Mononuclear cell (primary cell): ENCODE results near the gene FGD3. TPM values are rescaled to one million over a fixed set of nuclear protein-coding genes. Genes with fewer than 3 reads are reported as not detected.

Experiments
- H3K27me3 ChIP-seq: 2 replicates; pipeline ENCODE4 v1.6.0; 2011; ENCODE audit warnings: low read length, control low read depth; ENCODE audit not compliant: insufficient read depth
- H3K4me1 ChIP-seq: 2 replicates; pipeline ENCODE4 v1.5.1; 2011; ENCODE audit warnings: mild to moderate bottlenecking, low read length, control low read depth; ENCODE audit not compliant: insufficient read depth
- H3K4me3 ChIP-seq: 2 replicates; pipeline ENCODE4 v1.5.1; 2011; ENCODE audit warnings: mild to moderate bottlenecking, low read length, moderate library complexity
- H3K9me3 ChIP-seq: 2 replicates; pipeline ENCODE4 v1.5.1; 2011; ENCODE audit warnings: low read depth, mild to moderate bottlenecking, control low read depth, low read length
- total RNA-seq: library from RNA; depleted of rRNA; stranded (reverse); fragments of >200 nt; gene quantifications from one replicate; pipeline ENCODE4 v1.2.3, GENCODE V29; 2012

Gene FGD3
- total RNA-seq, 1 donor = 55.7 TPM

DNA sequence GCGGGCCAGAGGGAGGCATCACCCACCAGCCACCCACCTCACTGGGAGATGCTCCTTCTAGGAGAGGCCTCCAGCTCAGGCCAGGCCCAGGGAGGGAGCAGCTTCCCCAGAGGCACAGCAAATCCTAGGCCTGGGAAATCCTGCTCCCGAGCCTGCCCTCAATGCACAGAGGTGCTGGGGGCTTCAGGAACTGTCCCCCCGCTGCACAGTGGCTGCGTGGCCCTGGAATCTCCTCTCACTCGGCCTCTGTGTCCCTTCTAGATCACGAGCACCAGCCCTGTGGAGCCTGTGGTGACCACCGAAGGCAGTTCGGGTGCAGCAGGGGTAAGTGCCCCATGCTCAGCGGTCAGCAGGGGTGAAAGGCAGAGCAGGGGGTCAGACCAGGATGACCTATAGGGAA, 74.7 kb downstream of the FGD3 start:
- Histone ChIP-seq H3K9me3 (no peaks in the 10 kb centered on the region), H3K4me3 (no peak overlapping the region), H3K4me1 (peaks cover 47% of the 10 kb centered on the region), H3K27me3 (no peaks in the 10 kb centered on the region)

DNA sequence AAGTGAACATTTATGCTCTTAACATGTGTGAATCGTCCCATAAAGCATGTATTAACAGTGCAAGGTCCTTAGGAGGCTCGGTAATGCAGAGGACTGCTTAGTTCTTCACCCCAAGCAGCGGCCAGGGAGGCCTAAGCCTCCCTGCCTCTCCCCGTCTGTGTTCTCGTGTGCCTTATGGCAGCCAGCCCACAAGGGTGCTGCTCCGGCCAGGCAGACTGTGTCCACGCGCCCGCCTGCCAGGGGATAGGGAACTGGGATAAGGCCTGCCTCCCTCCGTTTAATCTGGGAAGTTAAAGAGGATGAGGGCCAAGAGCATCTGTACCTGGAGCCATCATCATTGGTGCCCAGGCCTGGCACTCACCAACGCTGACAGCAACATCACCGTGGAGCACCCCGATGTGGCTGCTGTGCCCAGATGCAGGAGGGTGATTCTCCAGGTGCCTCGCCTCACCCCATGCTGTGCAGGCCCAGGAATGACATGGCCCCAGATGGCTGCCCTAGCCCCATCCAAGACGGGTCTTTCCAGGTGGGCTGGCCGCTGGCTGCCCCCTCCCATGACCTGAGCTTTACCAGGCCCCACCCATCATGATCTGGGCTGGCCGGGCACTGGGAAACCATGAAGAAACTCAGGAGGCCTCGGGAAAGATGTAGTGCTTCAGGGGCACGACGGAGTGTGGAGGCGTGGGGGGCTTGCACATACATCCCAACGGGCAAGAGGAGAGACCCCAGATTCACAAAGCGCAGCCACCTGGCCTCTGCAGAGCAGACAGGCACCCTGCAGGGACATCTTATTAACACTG, 75.6 kb downstream of the FGD3 start:
- Histone ChIP-seq H3K27me3 (no peaks in the 10 kb centered on the region), H3K4me1 (peaks cover 55% of the 10 kb centered on the region), H3K9me3 (no peaks in the 10 kb centered on the region), H3K4me3 (no peak overlapping the region)

DNA sequence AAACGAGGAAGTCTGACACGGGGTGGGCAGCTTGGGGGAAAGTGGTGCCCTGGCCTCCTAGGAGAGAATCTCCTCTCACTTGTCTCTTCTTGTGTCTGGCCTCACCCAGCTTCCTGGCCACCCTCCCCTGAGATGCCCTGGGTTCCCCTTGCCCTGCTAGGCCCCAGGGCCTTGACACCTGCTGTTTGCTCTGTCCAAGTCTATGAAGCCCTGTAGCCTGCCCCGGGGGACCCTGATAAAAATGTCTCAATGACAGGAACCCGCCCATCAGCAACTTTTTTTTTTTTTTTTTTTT, 76.1 kb downstream of the FGD3 start:
- no peaks in the 10 kb centered on the region for H3K9me3 ChIP-seq
- H3K4me1 ChIP-seq = peaks cover 61% of the 10 kb centered on the region
- no peak overlapping the region for H3K4me3 ChIP-seq
- no peaks in the 10 kb centered on the region for H3K27me3 ChIP-seq

DNA sequence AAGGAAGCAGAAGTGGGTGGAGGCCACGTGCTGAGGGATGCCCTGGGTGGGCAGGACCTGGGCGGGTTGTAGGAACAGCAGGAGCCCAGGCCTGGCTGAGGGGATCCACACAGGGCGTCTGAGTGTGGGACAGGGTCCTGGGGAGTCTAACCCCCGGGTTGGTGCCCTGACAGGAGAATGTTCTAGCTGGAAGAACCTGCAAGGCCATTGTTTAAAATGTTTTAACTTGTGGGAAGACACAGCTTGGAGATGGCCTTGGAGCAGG, 77.3 kb downstream of the FGD3 start:
- Histone ChIP-seq H3K27me3 (no peaks in the 10 kb centered on the region), H3K4me1 (peaks cover 72% of the 10 kb centered on the region), H3K9me3 (no peaks in the 10 kb centered on the region), H3K4me3 (no peak overlapping the region)

DNA sequence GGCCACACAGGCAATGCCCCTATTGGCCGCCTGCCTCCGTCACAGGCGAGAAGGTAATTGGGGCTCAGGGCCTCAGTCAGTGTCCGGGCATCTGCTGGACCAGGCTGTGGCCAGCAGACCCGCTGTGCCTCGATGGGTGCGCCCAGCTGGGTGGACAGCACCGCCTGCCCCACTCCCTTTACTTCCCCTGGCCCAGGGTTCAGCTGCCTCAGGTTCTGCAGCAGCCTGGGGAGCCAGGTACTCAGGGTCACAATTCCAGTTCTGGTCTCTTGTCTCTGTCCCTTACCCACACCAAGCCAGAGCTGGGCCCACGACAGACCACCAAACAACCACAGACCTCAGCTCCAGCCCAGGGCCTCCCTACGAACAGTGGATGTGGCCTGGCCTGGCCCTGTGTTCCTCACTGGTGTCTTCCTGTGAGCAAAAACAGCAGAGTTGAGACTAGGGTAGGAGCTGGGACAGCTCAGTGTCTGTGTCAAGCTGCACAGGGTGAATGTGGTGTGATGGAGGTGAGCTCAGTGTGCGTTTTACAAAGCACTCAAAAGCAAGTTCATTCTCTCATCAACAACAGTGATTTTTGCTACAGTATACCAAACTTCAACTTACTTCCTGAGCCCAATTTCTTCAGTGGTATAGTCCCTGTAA, 77.8 kb downstream of the FGD3 start:
- Histone ChIP-seq H3K4me1 (peaks cover 74% of the 10 kb centered on the region), H3K27me3 (no peaks in the 10 kb centered on the region), H3K4me3 (no peak overlapping the region), H3K9me3 (no peaks in the 10 kb centered on the region)

DNA sequence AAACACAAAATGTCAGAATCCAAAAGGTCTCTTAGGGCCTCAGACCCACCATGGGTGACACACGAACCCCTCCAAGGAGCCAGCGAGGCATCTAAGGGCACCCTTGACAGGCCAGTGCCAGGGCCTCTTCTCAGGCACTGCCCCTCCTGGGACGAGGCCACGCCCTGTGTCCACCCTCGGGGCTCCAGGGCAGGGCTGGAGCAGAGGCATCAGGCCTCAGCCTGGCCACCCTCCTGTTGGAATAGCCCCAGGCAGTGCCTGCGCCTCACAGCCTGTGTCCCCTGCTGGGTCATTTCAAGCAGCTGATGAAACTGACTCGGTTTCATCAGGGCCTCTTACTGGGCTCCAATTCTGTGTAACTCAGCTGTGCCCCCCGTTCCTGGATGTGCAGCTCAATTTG, 78.4 kb downstream of the FGD3 start:
- no peaks in the 10 kb centered on the region for H3K9me3 ChIP-seq
- H3K4me3 ChIP-seq = no peak overlapping the region
- peaks cover 74% of the 10 kb centered on the region for H3K4me1 ChIP-seq

DNA sequence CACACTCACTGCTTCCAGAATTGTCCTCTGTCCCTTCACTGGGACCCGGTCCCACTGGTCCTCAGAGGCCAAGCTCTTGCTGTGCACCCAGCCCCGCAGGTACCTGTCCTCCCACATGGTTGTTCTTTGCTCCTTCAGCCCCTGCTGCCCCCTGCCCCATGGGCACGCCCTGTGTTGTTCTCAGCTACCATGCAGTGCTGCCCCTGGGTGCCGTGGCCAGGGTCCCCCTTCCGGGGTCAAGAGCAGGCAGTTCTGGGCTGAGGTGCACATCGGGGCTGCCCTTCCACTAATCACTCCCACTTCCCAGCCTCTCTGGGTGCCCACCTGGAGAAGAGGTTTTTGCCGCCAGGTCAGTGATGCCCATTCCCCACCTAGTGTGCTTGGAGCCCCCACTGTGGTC, 79.3 kb downstream of the FGD3 start:
- Histone ChIP-seq H3K27me3 (no peaks in the 10 kb centered on the region), H3K9me3 (no peaks in the 10 kb centered on the region), H3K4me1 (peaks cover 78% of the 10 kb centered on the region), H3K4me3 (no peak overlapping the region)

More for the DNA sequence above, 78.4 kb downstream of the FGD3 start:
- no peaks in the 10 kb centered on the region for H3K27me3 ChIP-seq

DNA sequence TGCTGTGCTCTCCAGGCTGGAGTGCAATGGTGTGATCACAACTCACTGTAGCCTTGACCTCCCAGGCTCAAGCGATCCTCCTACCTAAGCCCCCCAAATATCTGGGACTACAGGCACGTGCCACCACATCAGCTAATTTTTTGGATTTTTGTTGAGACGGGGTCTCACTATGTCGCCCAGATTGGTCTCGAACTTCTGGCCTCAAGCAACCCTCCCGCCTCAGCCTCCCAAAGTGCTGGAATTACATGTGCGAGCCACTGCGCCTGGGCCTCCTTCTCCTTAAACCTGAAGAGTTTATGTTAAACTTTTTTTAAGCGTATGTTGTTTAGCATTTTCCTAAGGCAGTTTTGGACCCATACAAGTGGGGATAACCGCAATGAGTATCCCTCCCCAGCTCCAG, 80.4 kb downstream of the FGD3 start:
- H3K27me3 ChIP-seq = no peaks in the 10 kb centered on the region
- peaks cover 89% of the 10 kb centered on the region for H3K4me1 ChIP-seq
- H3K9me3 ChIP-seq = no peaks in the 10 kb centered on the region
- H3K4me3 ChIP-seq = no peak overlapping the region

DNA sequence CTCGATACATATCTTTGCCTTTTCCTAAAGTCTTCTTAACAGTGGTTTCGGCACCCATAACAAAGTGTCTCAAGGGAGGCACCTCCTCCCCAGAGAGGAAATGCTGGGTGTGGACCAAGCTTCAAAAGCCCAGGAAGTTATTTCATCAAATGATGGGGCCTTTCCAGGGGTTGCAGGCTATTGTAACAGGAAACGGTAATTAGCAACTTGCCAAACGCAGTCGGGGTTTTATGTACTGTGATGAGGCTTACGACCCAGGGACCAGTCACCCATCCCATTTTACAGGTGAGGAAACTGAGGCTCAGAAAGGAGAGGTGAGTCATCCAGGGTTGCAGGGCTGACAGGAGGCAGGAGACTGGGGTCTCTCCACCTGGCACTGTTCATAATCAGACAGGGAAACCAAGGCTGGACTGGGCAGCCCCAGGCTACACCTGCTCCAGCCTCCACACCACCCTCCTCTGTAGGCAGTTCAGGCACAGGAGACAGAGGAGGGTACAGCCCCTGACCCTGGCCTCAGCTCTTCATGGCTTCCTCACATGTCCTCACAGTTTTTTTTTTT, 81.2 kb downstream of the FGD3 start:
- Histone ChIP-seq H3K4me1 (peaks cover 97% of the 10 kb centered on the region), H3K4me3 (no peak overlapping the region), H3K27me3 (no peaks in the 10 kb centered on the region), H3K9me3 (no peaks in the 10 kb centered on the region)

DNA sequence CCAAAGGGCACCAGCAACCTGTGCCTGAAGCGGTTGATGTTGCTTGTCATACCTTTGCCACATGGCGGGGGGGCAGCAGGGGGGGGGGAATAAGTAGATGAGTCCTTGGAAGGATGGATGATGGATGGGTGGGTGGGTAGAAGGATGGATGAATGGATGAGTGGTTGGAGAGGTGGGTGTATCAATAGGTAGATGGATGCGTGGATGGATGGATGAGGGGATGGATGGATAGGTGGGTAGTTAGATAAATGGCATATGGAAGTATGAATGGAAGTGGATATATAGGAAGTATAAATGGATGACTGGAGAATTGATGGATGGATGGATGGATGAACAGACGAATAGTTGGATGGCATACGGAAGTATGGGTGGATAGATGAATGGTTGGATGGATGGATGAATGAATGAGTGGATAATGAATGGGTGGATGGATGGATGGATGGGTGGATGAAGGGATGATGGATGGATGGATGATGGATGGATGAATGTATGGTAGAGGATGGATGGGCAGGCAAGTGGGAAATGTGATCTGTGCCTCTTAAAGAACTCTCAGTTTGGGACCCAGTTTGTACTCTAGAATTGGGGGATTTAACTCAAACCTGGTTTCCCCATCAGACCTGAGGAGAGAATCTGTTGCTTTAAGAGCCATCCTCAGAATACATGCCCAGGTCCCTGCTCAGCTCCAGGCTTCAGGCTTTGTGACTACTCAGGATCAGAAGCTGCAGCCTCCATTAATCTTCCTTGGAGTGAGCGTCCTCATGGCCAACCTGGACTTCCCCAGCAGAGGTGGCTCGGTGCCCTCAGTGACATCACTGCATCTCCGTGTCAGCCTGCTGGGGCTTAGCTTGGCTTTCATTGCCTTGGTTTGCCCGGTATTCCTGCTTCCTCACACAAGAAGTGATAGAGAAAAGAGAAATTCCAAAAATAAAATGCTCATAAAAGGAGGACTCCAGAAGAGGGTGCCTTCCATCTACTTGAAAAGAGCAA, 83.6 kb downstream of the FGD3 start:
- Histone ChIP-seq H3K4me3 (no peak overlapping the region), H3K4me1 (peaks cover 82% of the 10 kb centered on the region), H3K9me3 (no peaks in the 10 kb centered on the region), H3K27me3 (no peaks in the 10 kb centered on the region)

DNA sequence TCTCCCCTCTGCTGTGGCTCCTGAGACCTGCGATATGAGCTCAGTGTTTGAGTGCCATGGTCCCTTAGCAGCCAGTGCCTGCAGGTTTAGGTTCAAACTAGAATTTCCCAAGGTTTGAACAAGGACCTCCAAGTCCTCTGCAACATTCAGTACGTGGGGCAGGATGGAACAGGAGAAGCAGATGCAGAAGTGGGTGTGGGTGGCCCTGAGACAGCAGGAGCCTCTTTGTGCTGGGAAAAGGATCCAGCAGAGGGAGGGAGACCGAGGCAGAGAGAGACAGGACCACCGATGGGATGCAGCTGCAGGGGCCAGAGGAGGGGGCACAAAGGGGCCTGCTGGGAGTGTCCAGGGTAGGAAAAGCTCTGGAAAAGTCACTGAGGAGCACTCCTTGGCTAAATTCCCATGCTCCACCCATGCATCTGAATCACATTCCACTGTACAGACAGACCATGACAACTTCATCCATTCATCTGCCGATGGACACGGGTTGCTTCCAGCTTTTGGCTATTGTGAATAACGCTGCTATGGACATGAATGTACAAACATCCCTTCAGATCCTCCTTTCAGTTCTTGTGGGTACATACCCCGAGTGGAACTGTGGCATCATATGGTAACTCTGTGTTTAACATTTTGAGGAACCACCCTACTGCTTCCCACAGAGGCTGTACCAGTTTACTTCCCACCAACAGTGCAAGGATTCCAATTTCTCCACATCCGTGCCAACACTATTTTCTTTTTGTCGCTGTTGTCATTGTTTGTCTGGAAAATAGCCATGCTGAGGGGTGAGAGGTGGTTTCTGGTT, 84.5 kb downstream of the FGD3 start:
- Histone ChIP-seq H3K4me3 (no peak overlapping the region), H3K9me3 (no peaks in the 10 kb centered on the region), H3K4me1 (peaks cover 82% of the 10 kb centered on the region), H3K27me3 (no peaks in the 10 kb centered on the region)

DNA sequence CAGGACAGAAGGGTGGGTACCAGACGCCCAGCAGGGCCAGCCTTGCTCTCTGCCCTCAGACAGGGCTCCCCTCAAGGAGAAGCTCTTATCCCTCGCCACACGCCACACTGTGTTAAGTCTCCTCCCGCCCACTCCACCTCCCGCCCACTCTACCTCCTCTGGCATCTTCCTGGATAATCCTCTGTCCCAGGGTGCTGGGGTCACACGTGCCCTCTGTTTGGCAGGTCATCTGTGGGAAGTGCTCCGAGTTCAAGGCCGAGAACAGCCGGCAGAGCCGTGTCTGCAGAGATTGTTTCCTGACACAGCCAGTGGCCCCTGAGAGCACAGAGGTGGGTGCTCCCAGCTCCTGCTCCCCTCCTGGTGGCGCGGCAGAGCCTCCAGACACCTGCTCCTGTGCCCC, 85.2 kb downstream of the FGD3 start:
- H3K4me1 ChIP-seq = peaks cover 82% of the 10 kb centered on the region
- no peak overlapping the region for H3K4me3 ChIP-seq
- no peaks in the 10 kb centered on the region for H3K27me3 ChIP-seq
- H3K9me3 ChIP-seq = no peaks in the 10 kb centered on the region

DNA sequence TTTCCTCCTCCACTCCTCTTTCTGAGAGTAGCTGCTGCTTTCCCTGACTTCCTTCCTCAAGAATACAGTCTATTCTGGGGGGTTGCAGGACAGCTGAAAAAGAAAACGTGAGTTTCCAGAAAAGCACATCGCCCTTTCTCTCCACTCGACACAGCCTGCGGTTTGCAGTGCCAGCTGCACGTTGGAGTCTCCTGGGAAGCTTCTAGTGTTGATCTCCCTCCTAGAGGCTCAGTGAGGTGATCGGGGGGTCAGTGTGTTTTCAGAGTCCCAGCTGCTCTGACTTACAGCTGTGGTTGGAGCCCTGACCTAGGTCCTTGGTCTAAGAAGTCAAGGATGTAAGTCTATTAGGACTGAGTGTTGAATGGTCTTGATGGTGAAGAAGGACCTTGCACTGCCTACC, 86.2 kb downstream of the FGD3 start:
- Histone ChIP-seq H3K4me3 (no peak overlapping the region), H3K27me3 (no peaks in the 10 kb centered on the region), H3K9me3 (no peaks in the 10 kb centered on the region), H3K4me1 (peaks cover 82% of the 10 kb centered on the region)

DNA sequence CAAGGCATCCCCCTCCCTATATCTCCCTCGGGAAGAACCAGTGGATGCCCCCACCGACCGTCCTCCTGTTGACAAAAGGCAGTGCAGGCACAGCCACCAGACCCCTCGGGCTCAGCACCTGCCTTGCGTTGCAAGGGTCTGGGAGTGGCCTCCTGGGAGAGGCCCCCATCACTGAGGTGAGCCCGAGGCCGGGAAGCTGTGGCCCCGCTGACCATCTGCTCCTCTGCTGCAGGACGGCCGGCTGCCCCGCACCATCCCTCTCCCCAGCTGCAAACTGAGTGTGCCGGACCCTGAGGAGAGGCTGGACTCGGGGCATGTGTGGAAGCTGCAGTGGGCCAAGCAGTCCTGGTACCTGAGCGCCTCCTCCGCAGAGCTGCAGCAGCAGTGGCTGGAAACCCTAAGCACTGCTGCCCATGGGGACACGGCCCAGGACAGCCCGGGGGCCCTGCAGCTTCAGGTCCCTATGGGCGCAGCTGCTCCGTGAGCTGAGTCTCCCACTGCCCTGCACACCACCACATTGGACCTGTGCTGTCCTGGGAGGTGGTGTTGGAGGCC, 87.9 kb downstream of the FGD3 start:
- H3K4me3 ChIP-seq = no peak overlapping the region
- H3K27me3 ChIP-seq = no peaks in the 10 kb centered on the region
- H3K4me1 ChIP-seq = peaks cover 75% of the 10 kb centered on the region
- no peaks in the 10 kb centered on the region for H3K9me3 ChIP-seq
